ENCODE results near the gene MSANTD2. TPM values are rescaled to one million over a fixed set of nuclear protein-coding genes. Genes with fewer than 3 reads are reported as not detected.
A peak's percentile ranks its signal among the peaks of the same experiment; 100 is the strongest.

Gene MSANTD2
- total RNA-seq, 1 experiment from 2014 or later = 32.6 TPM

- Histone ChIP-seq H4K20me1 (ENCODE audit: low read length) (no peaks in the 10 kb centered on the region), H3K4me2 (ENCODE audit: low read length) (peak overlapping the region; percentile 84), H3K27me3 (ENCODE audit: low read length) (no peaks in the 10 kb centered on the region), H3K27ac (ENCODE audit: low read length) (no peak overlapping the region), H3K9me2 (replicated peaks; ENCODE audit: low read length) (no peaks in the 10 kb centered on the region), H3F3A (ENCODE audit: low read length, unreplicated experiment) (no peaks in the 10 kb centered on the region), H3K9ac (ENCODE audit: low read length) (no peak overlapping the region), H3K4me1 (ENCODE audit: insufficient read depth, low read length) (peaks cover 41% of the 10 kb centered on the region), H3K9me3 (ENCODE audit: low read length) (no peaks in the 10 kb centered on the region), H3K36me3 (ENCODE audit: low read depth, low read length) (no peaks in the 10 kb centered on the region), H3K4me3 (ENCODE audit: low read length) (peak overlapping the region; percentile 67), H3K79me2 (ENCODE audit: low read length) (no peaks in the 10 kb centered on the region), H2AFZ (ENCODE audit: low read length) (peak overlapping the region; percentile 88)
- no peak for DNase-seq
- intact Hi-C loops (cut with micrococcal nuclease) = loop anchor here (2.0 to 10.0 kb wide), 2 partner anchors 17 to 49 kb away; partner anchors contain the start of gene ESAM
- TF ChIP-seq EZH2phosphoT487 (IDR thresholded peaks at IDR 0.05; ENCODE audit: borderline replicate concordance, low read length) (no peak), CTCF (conservative IDR thresholded peaks at IDR 0.05; ENCODE audit: low read depth, low read length) (0 out of 2 replicates have a peak, but pooled peaks have one; percentile 14), EZH2 (IDR thresholded peaks at IDR 0.05; ENCODE audit: low read length, unreplicated experiment) (no peak)
- POLR2A ChIA-PET (ENCODE audit: unreplicated experiment) = interaction anchor here (1.1 kb wide), 1 partner anchor 73 kb away, joined by 3 read pairs; the partner anchor contains the start of genes SIAE and SPA17
- no TSS peak for BruUV-seq (replicated peaks)
- ATAC-seq = no peak
- CTCF ChIA-PET = interaction anchor here (0.7 to 1.3 kb wide), 6 partner anchors 12 to 91 kb away, joined by 3 to 10 read pairs (median 4); no protein-coding TSS in a partner anchor
These were observed 54.2 kb downstream of the MSANTD2 start for GRCh38 chr11:124745835-124746620.

- Histone ChIP-seq H3K9ac (ENCODE audit: low read length) (no peak overlapping the region), H3F3A (ENCODE audit: low read length, unreplicated experiment) (no peaks in the 10 kb centered on the region), H3K4me1 (ENCODE audit: insufficient read depth, low read length) (peaks cover 48% of the 10 kb centered on the region), H3K27ac (ENCODE audit: low read length) (no peak overlapping the region), H4K20me1 (ENCODE audit: low read length) (no peaks in the 10 kb centered on the region), H2AFZ (ENCODE audit: low read length) (no peak overlapping the region), H3K9me2 (replicated peaks; ENCODE audit: low read length) (no peaks in the 10 kb centered on the region), H3K36me3 (ENCODE audit: low read depth, low read length) (no peaks in the 10 kb centered on the region), H3K4me2 (ENCODE audit: low read length) (no peak overlapping the region), H3K4me3 (ENCODE audit: low read length) (no peak overlapping the region), H3K79me2 (ENCODE audit: low read length) (no peaks in the 10 kb centered on the region), H3K27me3 (ENCODE audit: low read length) (no peaks in the 10 kb centered on the region), H3K9me3 (ENCODE audit: low read length) (no peaks in the 10 kb centered on the region)
- no peak for TF ChIP-seq CTCF (conservative IDR thresholded peaks at IDR 0.05; ENCODE audit: low read depth, low read length)
- TF ChIP-seq EZH2phosphoT487 (IDR thresholded peaks at IDR 0.05; ENCODE audit: borderline replicate concordance, low read length) = no peak
- no peak for TF ChIP-seq EZH2 (IDR thresholded peaks at IDR 0.05; ENCODE audit: low read length, unreplicated experiment)
- CTCF ChIA-PET = interaction anchor here (0.6 kb wide), 1 partner anchor 18 kb away, joined by 6 read pairs; no protein-coding TSS in a partner anchor
- ATAC-seq (no peak), DNase-seq (no peak)
- intact Hi-C loops (cut with micrococcal nuclease) = loop anchor here (10.0 kb wide), 1 partner anchor 49 kb away; no protein-coding TSS in a partner anchor
- POLR2A ChIA-PET (ENCODE audit: unreplicated experiment) = no interaction called here
- BruUV-seq (replicated peaks) = no TSS peak
These were observed 54.9 kb downstream of the MSANTD2 start for GRCh38 chr11:124745270-124745834.

Data from PC-3 (cell line).